Measurements from ENCODE around the gene USP46.
A peak's percentile ranks its signal among the peaks of the same experiment; 100 is the strongest.

USP46 gene

DNA sequence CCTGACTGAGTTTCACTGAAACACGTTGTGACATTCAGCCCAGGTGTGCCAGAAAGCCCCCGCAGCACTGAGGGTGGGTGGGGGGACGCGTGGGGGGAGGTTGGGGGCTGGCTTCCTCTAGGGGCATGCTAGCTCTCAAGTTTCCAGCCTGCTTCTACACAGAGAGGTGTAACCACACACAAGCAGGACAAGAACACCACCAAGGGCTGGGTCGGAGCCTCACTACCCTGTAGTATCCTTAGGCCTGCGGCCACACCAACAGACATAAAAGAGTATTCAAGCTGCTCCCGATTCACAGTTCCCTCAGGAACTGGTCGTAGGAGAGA is 1.8 kb downstream of the USP46 start:
- Histone ChIP-seq H3K4me2 (ENCODE audit: low read depth, low read length, poor library complexity, severe bottlenecking) (peak overlapping the region; percentile 80), H3K4me3 (ENCODE audit: low read length, poor library complexity, severe bottlenecking) (peak overlapping the region; percentile 91), H2AFZ (ENCODE audit: low read length) (no peak overlapping the region), H3K4me1 (ENCODE audit: insufficient read depth, low read length, poor library complexity, severe bottlenecking) (peaks cover 54% of the 10 kb centered on the region), H3K79me2 (ENCODE audit: insufficient read depth, low read length) (peaks cover 49% of the 10 kb centered on the region), H3K9ac (ENCODE audit: low read depth, low read length, poor library complexity, severe bottlenecking) (peak overlapping the region; percentile 75), H3K36me3 (ENCODE audit: insufficient read depth, low read length) (no peaks in the 10 kb centered on the region), H3K9me2 (replicated peaks; ENCODE audit: low read depth, low read length) (no peaks in the 10 kb centered on the region), H3F3A (ENCODE audit: low read depth) (no peaks in the 10 kb centered on the region; the same call in 1 of the 2 replicates), H3K9me3 (ENCODE audit: insufficient read depth, low read depth, low read length) (no peaks in the 10 kb centered on the region), H3K27me3 (ENCODE audit: insufficient read depth, low read length, poor library complexity, severe bottlenecking) (no peaks in the 10 kb centered on the region), H4K20me1 (ENCODE audit: insufficient read depth, low read length, poor library complexity, severe bottlenecking) (no peaks in the 10 kb centered on the region)
- TF ChIP-seq, protein P1, sequence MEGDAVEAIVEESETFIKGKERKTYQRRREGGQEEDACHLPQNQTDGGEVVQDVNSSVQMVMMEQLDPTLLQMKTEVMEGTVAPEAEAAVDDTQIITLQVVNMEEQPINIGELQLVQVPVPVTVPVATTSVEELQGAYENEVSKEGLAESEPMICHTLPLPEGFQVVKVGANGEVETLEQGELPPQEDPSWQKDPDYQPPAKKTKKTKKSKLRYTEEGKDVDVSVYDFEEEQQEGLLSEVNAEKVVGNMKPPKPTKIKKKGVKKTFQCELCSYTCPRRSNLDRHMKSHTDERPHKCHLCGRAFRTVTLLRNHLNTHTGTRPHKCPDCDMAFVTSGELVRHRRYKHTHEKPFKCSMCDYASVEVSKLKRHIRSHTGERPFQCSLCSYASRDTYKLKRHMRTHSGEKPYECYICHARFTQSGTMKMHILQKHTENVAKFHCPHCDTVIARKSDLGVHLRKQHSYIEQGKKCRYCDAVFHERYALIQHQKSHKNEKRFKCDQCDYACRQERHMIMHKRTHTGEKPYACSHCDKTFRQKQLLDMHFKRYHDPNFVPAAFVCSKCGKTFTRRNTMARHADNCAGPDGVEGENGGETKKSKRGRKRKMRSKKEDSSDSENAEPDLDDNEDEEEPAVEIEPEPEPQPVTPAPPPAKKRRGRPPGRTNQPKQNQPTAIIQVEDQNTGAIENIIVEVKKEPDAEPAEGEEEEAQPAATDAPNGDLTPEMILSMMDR (conservative IDR thresholded peaks at IDR 0.05; ENCODE audit: low read length), result no peak
- TF ChIP-seq EZH2phosphoT487 (IDR thresholded peaks at IDR 0.05; ENCODE audit: borderline replicate concordance), result no peak

DNA sequence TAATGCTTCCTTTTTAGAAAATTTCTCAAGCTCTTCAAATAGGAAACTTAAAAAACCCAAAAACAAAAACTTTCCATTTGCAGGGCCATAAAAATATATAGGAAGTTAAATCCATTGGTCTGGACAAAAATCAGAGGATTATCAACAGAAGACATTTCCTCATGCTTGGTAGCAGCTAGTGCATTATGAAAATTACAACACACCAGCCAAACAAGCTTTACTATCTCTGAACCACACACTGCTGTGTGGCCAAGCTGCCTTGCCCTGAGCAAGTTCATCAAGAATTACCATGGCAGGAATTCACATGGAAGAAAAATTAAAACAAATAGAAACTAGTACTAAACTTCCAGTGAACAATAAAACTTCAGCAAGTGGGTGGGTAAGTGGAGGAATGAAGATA is 3.6 kb downstream of the USP46 start:
- H2AFZ ChIP-seq (ENCODE audit: low read length), result no peak overlapping the region
- no peaks in the 10 kb centered on the region for H3K9me3 ChIP-seq (ENCODE audit: insufficient read depth, low read depth, low read length)
- no peaks in the 10 kb centered on the region for H3K27me3 ChIP-seq (ENCODE audit: insufficient read depth, low read length, poor library complexity, severe bottlenecking)
- H4K20me1 ChIP-seq (ENCODE audit: insufficient read depth, low read length, poor library complexity, severe bottlenecking), result no peaks in the 10 kb centered on the region
- peak overlapping the region; percentile 65 for H3K4me2 ChIP-seq (ENCODE audit: low read depth, low read length, poor library complexity, severe bottlenecking)
- no peak for TF ChIP-seq EZH2phosphoT487 (IDR thresholded peaks at IDR 0.05; ENCODE audit: borderline replicate concordance)
- TF ChIP-seq, protein P1 (conservative IDR thresholded peaks at IDR 0.05; ENCODE audit: low read length), result no peak
- H3F3A ChIP-seq (ENCODE audit: low read depth), result no peaks in the 10 kb centered on the region; the same call in 1 of the 2 replicates
- H3K4me3 ChIP-seq (ENCODE audit: low read length, poor library complexity, severe bottlenecking), result peak overlapping the region; percentile 43
- peak overlapping the region; percentile 30 for H3K9ac ChIP-seq (ENCODE audit: low read depth, low read length, poor library complexity, severe bottlenecking)
- no peaks in the 10 kb centered on the region for H3K36me3 ChIP-seq (ENCODE audit: insufficient read depth, low read length)
- peaks cover 56% of the 10 kb centered on the region for H3K4me1 ChIP-seq (ENCODE audit: insufficient read depth, low read length, poor library complexity, severe bottlenecking)
- peaks cover 57% of the 10 kb centered on the region for H3K79me2 ChIP-seq (ENCODE audit: insufficient read depth, low read length)
- H3K9me2 ChIP-seq (replicated peaks; ENCODE audit: low read depth, low read length), result no peaks in the 10 kb centered on the region

DNA sequence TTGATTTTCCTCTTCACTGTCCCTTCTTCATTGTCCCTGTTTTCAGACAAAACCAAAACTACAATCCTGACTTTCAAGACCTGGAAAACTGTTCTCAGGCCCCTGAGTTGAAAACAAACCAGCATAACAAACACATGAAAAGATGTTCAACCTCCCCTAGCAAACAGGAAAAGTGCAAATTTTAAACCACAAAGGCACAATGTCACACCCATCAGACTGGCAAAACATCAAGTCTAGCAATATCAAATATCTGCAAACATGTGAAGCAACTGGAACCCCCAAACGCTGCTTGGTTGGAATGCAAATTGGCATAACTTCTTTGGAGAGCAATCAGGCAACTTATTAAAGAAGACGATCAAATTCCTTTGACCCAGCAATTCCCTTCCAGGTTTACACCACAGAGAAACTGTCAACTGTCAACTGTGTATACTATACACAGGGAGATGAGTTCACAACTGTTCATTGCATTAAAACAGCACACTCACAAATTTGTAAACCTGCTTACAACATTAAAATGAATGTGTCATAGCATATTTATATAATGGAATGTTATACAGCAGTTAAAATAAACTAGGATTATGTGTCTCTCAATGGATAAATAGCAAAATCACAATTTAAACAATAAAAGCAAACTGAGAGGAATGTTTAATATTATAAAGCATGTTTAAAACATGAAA is 7.0 kb downstream of the USP46 start:
- peak overlapping the region; percentile 3 for H3K4me2 ChIP-seq (ENCODE audit: low read depth, low read length, poor library complexity, severe bottlenecking)
- H3K79me2 ChIP-seq (ENCODE audit: insufficient read depth, low read length), result peaks cover 63% of the 10 kb centered on the region; the same call in 1 of the 2 replicates
- no peaks in the 10 kb centered on the region for H3K36me3 ChIP-seq (ENCODE audit: insufficient read depth, low read length)

More for the DNA sequence above, 7.0 kb downstream of the USP46 start:
- TF ChIP-seq, protein P1 (conservative IDR thresholded peaks at IDR 0.05; ENCODE audit: low read length), result no peak
- no peak for TF ChIP-seq EZH2phosphoT487 (IDR thresholded peaks at IDR 0.05; ENCODE audit: borderline replicate concordance)
- Histone ChIP-seq H2AFZ (ENCODE audit: low read length) (no peak overlapping the region), H3K9me2 (replicated peaks; ENCODE audit: low read depth, low read length) (no peaks in the 10 kb centered on the region), H3K9me3 (ENCODE audit: insufficient read depth, low read depth, low read length) (no peaks in the 10 kb centered on the region), H3K9ac (ENCODE audit: low read depth, low read length, poor library complexity, severe bottlenecking) (no peak overlapping the region), H3K27me3 (ENCODE audit: insufficient read depth, low read length, poor library complexity, severe bottlenecking) (no peaks in the 10 kb centered on the region), H4K20me1 (ENCODE audit: insufficient read depth, low read length, poor library complexity, severe bottlenecking) (no peaks in the 10 kb centered on the region), H3F3A (ENCODE audit: low read depth) (no peaks in the 10 kb centered on the region; the same call in 1 of the 2 replicates), H3K4me3 (ENCODE audit: low read length, poor library complexity, severe bottlenecking) (no peak overlapping the region), H3K4me1 (ENCODE audit: insufficient read depth, low read length, poor library complexity, severe bottlenecking) (peaks cover 34% of the 10 kb centered on the region)
